Smooth muscle cell (in vitro differentiated cells): ENCODE measurements around the gene COLGALT1. TPM values are rescaled to one million over a fixed set of nuclear protein-coding genes. Genes with fewer than 3 reads are reported as not detected.
"Not testable (repeated sequence)": the region's sequence is repeated elsewhere in the genome, so short reads cannot be mapped to it uniquely, and the experiment has no call there.

Experiments used
- DNase-seq: peaks from one replicate; lab custom pipeline; 2025; ENCODE audit not compliant: unreplicated experiment; lab: John Stamatoyannopoulos, UW
- H2AFZ ChIP-seq: fragments of 200-600 bp; sonication (generic); 2 replicates; pipeline ENCODE4 v1.6.0; 2016; ENCODE audit warnings: antibody characterized with exemption, low read depth, mild to moderate bottlenecking
- H3F3A ChIP-seq: fragments of 200-600 bp; sonication (generic); 2 replicates; pipeline ENCODE4 v1.6.0; 2017; ENCODE audit warnings: antibody characterized with exemption, low read depth
- H3K27ac ChIP-seq: fragments of 200-600 bp; sonication (generic); 2 replicates; pipeline ENCODE4 v1.5.1; 2016; ENCODE audit warnings: low read depth, mild to moderate bottlenecking
- H3K27me3 ChIP-seq: fragments of 200-600 bp; sonication (generic); 2 replicates; pipeline ENCODE4 v1.6.1; 2016; ENCODE audit warnings: low read depth, mild to moderate bottlenecking
- H3K36me3 ChIP-seq: fragments of 200-600 bp; sonication (generic); 2 replicates; pipeline ENCODE4 v1.5.1; 2016; ENCODE audit warnings: low read depth
- H3K4me1 ChIP-seq: fragments of 200-600 bp; sonication (generic); 2 replicates; pipeline ENCODE4 v1.5.1; 2016; ENCODE audit warnings: low read depth
- H3K4me2 ChIP-seq: fragments of 200-600 bp; sonication (generic); 2 replicates; pipeline ENCODE4 v1.6.0; 2016; ENCODE audit warnings: mild to moderate bottlenecking
- H3K4me3 ChIP-seq: fragments of 200-600 bp; sonication (generic); 2 replicates; pipeline ENCODE4 v1.5.1; 2016; ENCODE audit warnings: mild to moderate bottlenecking
- H3K79me2 ChIP-seq: fragments of 200-600 bp; sonication (generic); 2 replicates; pipeline ENCODE4 v1.6.0; 2016; ENCODE audit warnings: low read depth, mild to moderate bottlenecking
- H3K9ac ChIP-seq: fragments of 200-600 bp; sonication (generic); 2 replicates; pipeline ENCODE4 v1.6.0; 2016; ENCODE audit warnings: low read depth
- H3K9me3 ChIP-seq: fragments of 200-600 bp; sonication (generic); replicated peaks from 2 replicates; pipeline ENCODE4 v1.5.1; 2016; ENCODE audit warnings: low read depth
- H4K20me1 ChIP-seq: fragments of 200-600 bp; sonication (generic); 2 replicates; pipeline ENCODE4 v1.6.0; 2016; ENCODE audit warnings: low read depth
- WGBS: methylation state at CpG from one replicate; pipeline ENCODE4 v1.1.7; 2016; ENCODE audit warnings: low lambda C conversion rate; 5-methylcytosine and 5-hydroxymethylcytosine counted together
- polyA plus RNA-seq: library from polyadenylated mRNA; unstranded; fragments of >200 nt; fragmentation: Nextera tagmentation; extraction: Ambion mirVana; gene quantifications from 2 replicates; pipeline ENCODE4 v1.2.1, GENCODE V29; 2016
- total RNA-seq: library from RNA; depleted of rRNA; stranded (reverse); fragments of >200 nt; gene quantifications from 2 replicates; pipeline ENCODE4 v1.2.3, GENCODE V29; 2014
- TF ChIP-seq, protein P1 (sequence below): fragments of 200-600 bp; sonication (generic); IDR thresholded peaks from 2 replicates; pipeline ENCODE4 v1.5.1; 2017; ENCODE audit warnings: borderline replicate concordance, mild to moderate bottlenecking, antibody characterized with exemption; ENCODE audit not compliant: insufficient read depth, poor library complexity, severe bottlenecking

The COLGALT1 gene
- total and polyA plus RNA-seq, 2 experiments from 2014 or later: 126 to 151 TPM

DNA sequence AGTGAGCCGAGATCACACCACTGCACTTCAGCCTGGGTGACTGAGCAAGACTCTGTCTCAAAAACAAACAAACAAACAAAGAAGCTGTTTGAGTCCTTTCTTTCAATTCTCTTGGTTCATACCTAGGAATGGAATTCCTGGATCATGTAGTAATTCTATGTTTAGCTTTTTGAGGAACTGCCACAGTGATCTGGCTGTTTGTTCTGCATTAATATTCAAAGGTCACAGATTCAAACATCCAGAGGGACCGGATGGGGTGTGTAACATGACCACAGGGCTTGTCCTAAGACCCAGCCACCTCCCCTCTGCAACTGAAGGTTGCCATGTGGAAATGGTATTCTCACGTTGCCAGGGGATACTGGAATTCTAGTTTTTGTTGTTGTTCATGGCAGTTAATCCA lies 10.2 kb downstream of the COLGALT1 start:
- H4K20me1 ChIP-seq: no peaks in the 10 kb centered on the region
- H3F3A ChIP-seq: no peaks in the 10 kb centered on the region
- H2AFZ ChIP-seq: no peak overlapping the region
- peak overlapping the region; percentile 45 for H3K4me2 ChIP-seq
- no peaks in the 10 kb centered on the region for H3K4me1 ChIP-seq
- no peak for DNase-seq
- peaks cover 15% of the 10 kb centered on the region for H3K79me2 ChIP-seq
- no peak overlapping the region for H3K9ac ChIP-seq
- H3K9me3 ChIP-seq: no peaks in the 10 kb centered on the region
- H3K36me3 ChIP-seq: peaks cover 10% of the 10 kb centered on the region
- TF ChIP-seq, protein P1, sequence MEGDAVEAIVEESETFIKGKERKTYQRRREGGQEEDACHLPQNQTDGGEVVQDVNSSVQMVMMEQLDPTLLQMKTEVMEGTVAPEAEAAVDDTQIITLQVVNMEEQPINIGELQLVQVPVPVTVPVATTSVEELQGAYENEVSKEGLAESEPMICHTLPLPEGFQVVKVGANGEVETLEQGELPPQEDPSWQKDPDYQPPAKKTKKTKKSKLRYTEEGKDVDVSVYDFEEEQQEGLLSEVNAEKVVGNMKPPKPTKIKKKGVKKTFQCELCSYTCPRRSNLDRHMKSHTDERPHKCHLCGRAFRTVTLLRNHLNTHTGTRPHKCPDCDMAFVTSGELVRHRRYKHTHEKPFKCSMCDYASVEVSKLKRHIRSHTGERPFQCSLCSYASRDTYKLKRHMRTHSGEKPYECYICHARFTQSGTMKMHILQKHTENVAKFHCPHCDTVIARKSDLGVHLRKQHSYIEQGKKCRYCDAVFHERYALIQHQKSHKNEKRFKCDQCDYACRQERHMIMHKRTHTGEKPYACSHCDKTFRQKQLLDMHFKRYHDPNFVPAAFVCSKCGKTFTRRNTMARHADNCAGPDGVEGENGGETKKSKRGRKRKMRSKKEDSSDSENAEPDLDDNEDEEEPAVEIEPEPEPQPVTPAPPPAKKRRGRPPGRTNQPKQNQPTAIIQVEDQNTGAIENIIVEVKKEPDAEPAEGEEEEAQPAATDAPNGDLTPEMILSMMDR: no peak
- 66% methylated on average over 3 of the region's 3 CpGs for WGBS
- H3K27me3 ChIP-seq: no peaks in the 10 kb centered on the region
- peak overlapping the region; percentile 78 for H3K27ac ChIP-seq
- H3K4me3 ChIP-seq: no peak overlapping the region

- WGBS: 100% methylated on average over 1 of the region's 1 CpG
- Histone ChIP-seq H3K36me3 (peaks cover 16% of the 10 kb centered on the region), H3K4me2 (no peak overlapping the region), H2AFZ (no peak overlapping the region), H4K20me1 (no peaks in the 10 kb centered on the region), H3F3A (no peaks in the 10 kb centered on the region), H3K79me2 (peaks cover 6% of the 10 kb centered on the region), H3K9ac (no peak overlapping the region), H3K4me3 (no peak overlapping the region), H3K9me3 (no peaks in the 10 kb centered on the region), H3K4me1 (no peaks in the 10 kb centered on the region), H3K27me3 (no peaks in the 10 kb centered on the region), H3K27ac (no peak overlapping the region)
- TF ChIP-seq, protein P1: no peak
- no peak for DNase-seq
These were observed 12.5 kb downstream of the COLGALT1 start for GRCh38 chr19:17567940-17568339.

- H3K4me3 ChIP-seq, H3F3A ChIP-seq, H3K9ac ChIP-seq, H2AFZ ChIP-seq, DNase-seq, H3K4me2 ChIP-seq, H3K27me3 ChIP-seq, H3K27ac ChIP-seq, H3K4me1 ChIP-seq, H4K20me1 ChIP-seq, H3K9me3 ChIP-seq, H3K79me2 ChIP-seq: not testable (repeated sequence)
- WGBS: 100% methylated on average over 5 of the region's 5 CpGs
- H3K36me3 ChIP-seq: peaks cover 16% of the 10 kb centered on the region
These were observed 14.8 kb downstream of the COLGALT1 start for GRCh38 chr19:17570291-17570690.

DNA sequence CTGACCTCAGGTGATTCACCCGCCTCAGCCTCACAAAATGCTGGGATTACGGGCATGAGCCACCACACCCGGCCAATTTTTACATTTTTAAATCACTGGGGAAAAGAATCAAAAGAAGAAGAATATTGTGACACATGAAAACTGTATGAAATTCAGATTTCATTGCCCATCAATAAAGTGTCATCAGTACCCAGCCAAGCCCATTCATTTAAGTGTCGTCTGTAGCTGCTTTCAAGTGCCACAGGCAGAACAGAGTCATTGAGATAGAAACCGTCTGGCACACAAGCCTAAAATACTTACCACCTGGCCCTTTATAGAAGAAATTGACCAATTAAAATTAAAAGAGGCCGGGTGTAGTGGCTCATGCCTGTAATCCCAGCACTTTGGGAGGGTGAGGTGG lies 15.3 kb downstream of the COLGALT1 start:
- H3K9me3 ChIP-seq: no peaks in the 10 kb centered on the region
- H3K27ac ChIP-seq: no peak overlapping the region
- no peaks in the 10 kb centered on the region for H3K27me3 ChIP-seq
- no peak overlapping the region for H3K4me2 ChIP-seq
- H3K9ac ChIP-seq: no peak overlapping the region
- peaks cover 6% of the 10 kb centered on the region for H4K20me1 ChIP-seq
- no peaks in the 10 kb centered on the region for H3K4me1 ChIP-seq
- H3K4me3 ChIP-seq: no peak overlapping the region
- TF ChIP-seq, protein P1: no peak
- no peaks in the 10 kb centered on the region for H3K79me2 ChIP-seq
- H3F3A ChIP-seq: no peaks in the 10 kb centered on the region
- no peak for DNase-seq
- H2AFZ ChIP-seq: no peak overlapping the region
- 94% methylated on average over 6 of the region's 6 CpGs for WGBS
- H3K36me3 ChIP-seq: peaks cover 16% of the 10 kb centered on the region
